Measurements from ENCODE around the gene SOWAHC. TPM values are rescaled to one million over a fixed set of nuclear protein-coding genes. Genes with fewer than 3 reads are reported as not detected.

Gene SOWAHC
- total RNA-seq, 1 donor from 2014 or later, result 10.9 TPM

- DNase-seq (ENCODE audit: low read depth, low spot score), result no peak
- H3K9me3 Mint-ChIP-seq, result no peaks in the 10 kb centered on the region
- no peaks in the 10 kb centered on the region for H3K36me3 Mint-ChIP-seq (ENCODE audit: low read depth)
- no peak overlapping the region for H3K27ac Mint-ChIP-seq (ENCODE audit: unreplicated experiment)
- no peaks in the 10 kb centered on the region for H3K27me3 Mint-ChIP-seq (ENCODE audit: low read depth)
- no peak overlapping the region for H3K4me3 Mint-ChIP-seq
- no peaks in the 10 kb centered on the region for H3K4me1 Mint-ChIP-seq
- no peak for TF ChIP-seq CTCF (conservative IDR thresholded peaks at IDR 0.05)
These were observed 16.6 kb downstream of the SOWAHC start for GRCh38 chr2:109630441-109631430.

GRCh38 chr2:109631741-109632140 is 17.6 kb downstream of the SOWAHC start:
- H3K9me3 Mint-ChIP-seq, result no peaks in the 10 kb centered on the region
- no peak for DNase-seq (ENCODE audit: low read depth, low spot score)
- no peak overlapping the region for H3K4me3 Mint-ChIP-seq
- H3K27me3 Mint-ChIP-seq (ENCODE audit: low read depth), result no peaks in the 10 kb centered on the region
- no peaks in the 10 kb centered on the region for H3K36me3 Mint-ChIP-seq (ENCODE audit: low read depth)
- H3K4me1 Mint-ChIP-seq, result no peaks in the 10 kb centered on the region
- TF ChIP-seq CTCF (conservative IDR thresholded peaks at IDR 0.05), result no peak
- H3K27ac Mint-ChIP-seq (ENCODE audit: unreplicated experiment), result no peak overlapping the region

- H3K36me3 Mint-ChIP-seq (ENCODE audit: low read depth), result no peaks in the 10 kb centered on the region
- no peaks in the 10 kb centered on the region for H3K4me1 Mint-ChIP-seq
- H3K27me3 Mint-ChIP-seq (ENCODE audit: low read depth), result no peaks in the 10 kb centered on the region
- TF ChIP-seq CTCF (conservative IDR thresholded peaks at IDR 0.05), result no peak
- H3K4me3 Mint-ChIP-seq, result no peak overlapping the region
- DNase-seq (ENCODE audit: low read depth, low spot score), result no peak
- H3K9me3 Mint-ChIP-seq, result no peaks in the 10 kb centered on the region
- H3K27ac Mint-ChIP-seq (ENCODE audit: unreplicated experiment), result no peak overlapping the region
These were observed 18.1 kb downstream of the SOWAHC start for GRCh38 chr2:109632158-109632789.

- no peaks in the 10 kb centered on the region for H3K27me3 Mint-ChIP-seq (ENCODE audit: low read depth)
These were observed 19.3 kb downstream of the SOWAHC start for GRCh38 chr2:109633284-109633961.

More at GRCh38 chr2:109633284-109633961, 19.3 kb downstream of the SOWAHC start:
- peaks cover 4% of the 10 kb centered on the region for H3K4me1 Mint-ChIP-seq
- DNase-seq (ENCODE audit: low read depth, low spot score), result no peak
- peak overlapping the region; percentile 27 for H3K27ac Mint-ChIP-seq (ENCODE audit: unreplicated experiment)
- no peaks in the 10 kb centered on the region for H3K9me3 Mint-ChIP-seq
- TF ChIP-seq CTCF (conservative IDR thresholded peaks at IDR 0.05), result no peak
- H3K36me3 Mint-ChIP-seq (ENCODE audit: low read depth), result no peaks in the 10 kb centered on the region
- H3K4me3 Mint-ChIP-seq, result no peak overlapping the region
